Upper lobe of left lung (tissue), 4 donors: ENCODE data around the gene LMOD1.

Experiments used
- EP300 ChIP-seq, 4 donors: sonication (generic); formaldehyde crosslinking; IDR thresholded peaks; one replicate each; pipeline ENCODE4 v1.5.1; 2017; ENCODE audit warnings: antibody characterized with exemption in 4 of 4, control low read depth in 2 of 4
- POLR2A ChIP-seq, 4 donors: fragments of 450-650 bp; IDR thresholded peaks; one replicate each; pipeline ENCODE4 v1.5.1; 2016 to 2017; ENCODE audit warnings: antibody characterized with exemption in 4 of 4, mild to moderate bottlenecking in 2 of 4
- POLR2AphosphoS5 ChIP-seq, 2 donors: sonication (generic); formaldehyde crosslinking; IDR thresholded peaks; one replicate each; pipeline ENCODE4 v1.5.1; 2017; ENCODE audit warnings: antibody characterized with exemption in 2 of 2
- TF ChIP-seq, protein P1 (sequence below), 6 experiments: fragments of 450-650 bp in 4 of 6; fragments of 200-600 bp in 2 of 6; sonication (generic) in 2 of 6; IDR thresholded peaks; one replicate each; pipeline ENCODE4 v1.5.1; 2016 to 2019; ENCODE audit warnings: antibody characterized with exemption in 6 of 6

DNA sequence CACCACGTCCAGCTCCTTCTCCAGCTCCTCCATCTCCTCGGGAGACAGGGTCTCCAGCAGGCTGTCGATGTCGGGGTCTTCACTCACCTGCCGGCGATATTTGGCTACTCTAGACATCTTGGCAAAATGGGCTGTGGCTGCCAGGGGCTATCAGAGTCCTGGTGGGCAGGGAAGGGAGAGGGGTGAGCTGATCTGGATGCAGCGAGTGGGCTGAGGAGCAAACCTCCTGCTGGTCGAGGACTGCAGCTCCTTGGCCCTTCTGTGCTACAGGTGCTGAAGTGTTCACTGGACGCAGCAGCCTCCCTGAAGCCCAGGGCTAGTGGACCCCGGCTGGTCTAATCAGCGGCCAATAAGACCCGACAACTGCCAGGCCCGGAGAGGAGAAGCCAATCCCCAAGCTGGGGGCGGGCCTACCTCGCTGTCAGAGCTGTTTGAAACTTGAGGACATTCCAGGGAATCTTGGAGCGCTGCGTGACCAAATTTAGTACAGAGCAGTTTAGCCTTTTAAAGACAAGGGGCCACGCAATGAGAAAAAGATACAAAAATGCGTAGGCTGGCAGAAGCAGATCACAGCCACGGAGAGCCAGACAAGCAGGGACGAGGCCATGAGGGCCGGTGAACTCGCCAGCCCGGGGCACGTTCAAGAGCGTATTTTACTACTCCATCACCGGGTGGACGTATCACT, at the start of gene LMOD1:
- TF ChIP-seq, protein P1, sequence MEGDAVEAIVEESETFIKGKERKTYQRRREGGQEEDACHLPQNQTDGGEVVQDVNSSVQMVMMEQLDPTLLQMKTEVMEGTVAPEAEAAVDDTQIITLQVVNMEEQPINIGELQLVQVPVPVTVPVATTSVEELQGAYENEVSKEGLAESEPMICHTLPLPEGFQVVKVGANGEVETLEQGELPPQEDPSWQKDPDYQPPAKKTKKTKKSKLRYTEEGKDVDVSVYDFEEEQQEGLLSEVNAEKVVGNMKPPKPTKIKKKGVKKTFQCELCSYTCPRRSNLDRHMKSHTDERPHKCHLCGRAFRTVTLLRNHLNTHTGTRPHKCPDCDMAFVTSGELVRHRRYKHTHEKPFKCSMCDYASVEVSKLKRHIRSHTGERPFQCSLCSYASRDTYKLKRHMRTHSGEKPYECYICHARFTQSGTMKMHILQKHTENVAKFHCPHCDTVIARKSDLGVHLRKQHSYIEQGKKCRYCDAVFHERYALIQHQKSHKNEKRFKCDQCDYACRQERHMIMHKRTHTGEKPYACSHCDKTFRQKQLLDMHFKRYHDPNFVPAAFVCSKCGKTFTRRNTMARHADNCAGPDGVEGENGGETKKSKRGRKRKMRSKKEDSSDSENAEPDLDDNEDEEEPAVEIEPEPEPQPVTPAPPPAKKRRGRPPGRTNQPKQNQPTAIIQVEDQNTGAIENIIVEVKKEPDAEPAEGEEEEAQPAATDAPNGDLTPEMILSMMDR (IDR thresholded peaks at IDR 0.05) = no peak
- TF ChIP-seq EP300 (IDR thresholded peaks at IDR 0.05) (no peak), POLR2A (IDR thresholded peaks at IDR 0.05) (peak in 2 of 4 donors; percentile 11 to 48), POLR2AphosphoS5 (IDR thresholded peaks at IDR 0.05) (peak in 1 of 2 donors; percentile 77)
